ENCODE results near the gene PRSS38. TPM values are rescaled to one million over a fixed set of nuclear protein-coding genes. Genes with fewer than 3 reads are reported as not detected.

PRSS38 gene
- polyA plus RNA-seq, 1 donor (not counting 4 experiments of a cell fraction or from before 2014, with no cell fraction given): not detected

- H3K27me3 ChIP-seq (ENCODE audit: control insufficient read depth, extremely low read depth, insufficient read depth, low read length): no peaks in the 10 kb centered on the region
- peaks cover 19% of the 10 kb centered on the region for H3K4me1 ChIP-seq (ENCODE audit: control insufficient read depth, extremely low read depth, insufficient read depth, low read length)
- DNase-seq (ENCODE audit: low read depth, low spot score) (no peak), FAIRE-seq (no peak)
- no peak overlapping the region for H3K4me3 ChIP-seq (ENCODE audit: control insufficient read depth in 2 of 3, extremely low read depth in 1 of 3, insufficient read depth in 2 of 3, low read depth in 1 of 3, low read length in 3 of 3)
- H4K20me1 ChIP-seq (ENCODE audit: control insufficient read depth, extremely low read depth, insufficient read depth, low read length): no peaks in the 10 kb centered on the region
- H3K9me1 ChIP-seq (ENCODE audit: control insufficient read depth, extremely low read depth, insufficient read depth, low read length): no peaks in the 10 kb centered on the region
- no peaks in the 10 kb centered on the region for H3K9me3 ChIP-seq (ENCODE audit: control insufficient read depth, low read depth, low read length)
- TF ChIP-seq EZH2 (IDR thresholded peaks at IDR 0.05; ENCODE audit: low read length): no peak
- TF ChIP-seq, protein P1, sequence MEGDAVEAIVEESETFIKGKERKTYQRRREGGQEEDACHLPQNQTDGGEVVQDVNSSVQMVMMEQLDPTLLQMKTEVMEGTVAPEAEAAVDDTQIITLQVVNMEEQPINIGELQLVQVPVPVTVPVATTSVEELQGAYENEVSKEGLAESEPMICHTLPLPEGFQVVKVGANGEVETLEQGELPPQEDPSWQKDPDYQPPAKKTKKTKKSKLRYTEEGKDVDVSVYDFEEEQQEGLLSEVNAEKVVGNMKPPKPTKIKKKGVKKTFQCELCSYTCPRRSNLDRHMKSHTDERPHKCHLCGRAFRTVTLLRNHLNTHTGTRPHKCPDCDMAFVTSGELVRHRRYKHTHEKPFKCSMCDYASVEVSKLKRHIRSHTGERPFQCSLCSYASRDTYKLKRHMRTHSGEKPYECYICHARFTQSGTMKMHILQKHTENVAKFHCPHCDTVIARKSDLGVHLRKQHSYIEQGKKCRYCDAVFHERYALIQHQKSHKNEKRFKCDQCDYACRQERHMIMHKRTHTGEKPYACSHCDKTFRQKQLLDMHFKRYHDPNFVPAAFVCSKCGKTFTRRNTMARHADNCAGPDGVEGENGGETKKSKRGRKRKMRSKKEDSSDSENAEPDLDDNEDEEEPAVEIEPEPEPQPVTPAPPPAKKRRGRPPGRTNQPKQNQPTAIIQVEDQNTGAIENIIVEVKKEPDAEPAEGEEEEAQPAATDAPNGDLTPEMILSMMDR (optimal IDR thresholded peaks at IDR 0.05 in 1 of 3, IDR thresholded peaks at IDR 0.05 in 1 of 3, conservative IDR thresholded peaks at IDR 0.05 in 1 of 3; ENCODE audit: extremely low read depth in 1 of 3, insufficient read depth in 2 of 3, low read length in 3 of 3): no peak
- no peaks in the 10 kb centered on the region for H3K36me3 ChIP-seq (ENCODE audit: control insufficient read depth in 2 of 2, extremely low read depth in 1 of 2, insufficient read depth in 2 of 2, low read length in 2 of 2)
- H3K9ac ChIP-seq (ENCODE audit: control insufficient read depth, extremely low read depth, insufficient read depth, low read length): no peak overlapping the region
- no peak overlapping the region for H2AFZ ChIP-seq (ENCODE audit: control insufficient read depth, low read length)
- dilution Hi-C loops (cut with MboI; ENCODE audit: extremely low pct_ligation_motif_present, low sequenced_read_pairs): no loop called here
- H3K27ac ChIP-seq (ENCODE audit: control insufficient read depth, insufficient read depth, low read length): no peak overlapping the region
- no peaks in the 10 kb centered on the region for H3K79me2 ChIP-seq (ENCODE audit: control insufficient read depth, insufficient read depth, low read length)
- H3K4me2 ChIP-seq (ENCODE audit: control insufficient read depth, extremely low read depth, insufficient read depth, low read depth, low read length): no peak overlapping the region
Measured at GRCh38 chr1:227883641-227884301, 68.3 kb downstream of the PRSS38 start.

DNA sequence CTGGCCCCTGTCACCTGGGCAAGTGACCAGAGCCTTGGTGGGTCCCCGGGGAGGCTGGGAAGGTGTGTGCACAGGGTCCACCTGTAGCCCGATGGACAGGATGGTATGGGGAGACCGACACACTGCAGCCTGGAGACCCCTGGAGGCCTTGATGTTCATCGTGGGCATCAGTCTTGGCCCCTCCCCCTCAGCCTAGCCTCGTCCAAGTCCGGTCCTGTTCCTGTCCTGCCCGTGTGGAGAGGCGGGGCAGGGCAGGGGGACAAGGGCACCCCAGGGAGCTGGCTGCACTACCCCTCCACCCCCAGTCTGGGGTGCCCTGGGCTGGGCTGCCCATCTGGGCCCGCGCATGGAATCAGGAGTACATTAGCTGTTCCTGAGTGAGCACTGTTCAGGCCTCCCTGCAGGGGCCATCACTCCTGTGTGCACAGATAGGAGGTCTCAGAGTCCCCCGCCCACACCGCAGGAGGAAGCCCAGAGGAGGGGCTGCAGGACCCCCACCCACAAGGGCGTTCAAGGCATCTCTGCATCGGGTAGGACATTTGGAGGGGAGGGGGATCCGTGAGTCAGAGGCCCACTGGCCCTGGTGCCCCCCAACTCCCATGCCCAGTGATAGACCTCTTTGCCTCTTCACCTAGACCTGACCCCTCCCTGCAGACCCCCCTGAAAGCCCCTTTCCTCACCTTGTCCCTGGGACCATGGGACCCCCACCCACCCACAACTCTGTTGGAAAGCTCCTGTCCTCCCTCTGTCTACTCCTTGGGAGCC, 69.1 kb downstream of the PRSS38 start:
- H3K36me3 ChIP-seq (ENCODE audit: control insufficient read depth in 2 of 2, extremely low read depth in 1 of 2, insufficient read depth in 2 of 2, low read length in 2 of 2): no peaks in the 10 kb centered on the region
- H3K27ac ChIP-seq (ENCODE audit: control insufficient read depth, insufficient read depth, low read length): no peak overlapping the region
- H3K4me3 ChIP-seq (ENCODE audit: control insufficient read depth in 2 of 3, extremely low read depth in 1 of 3, insufficient read depth in 2 of 3, low read depth in 1 of 3, low read length in 3 of 3): no peak overlapping the region
- H3K9me1 ChIP-seq (ENCODE audit: control insufficient read depth, extremely low read depth, insufficient read depth, low read length): no peaks in the 10 kb centered on the region
- no peaks in the 10 kb centered on the region for H4K20me1 ChIP-seq (ENCODE audit: control insufficient read depth, extremely low read depth, insufficient read depth, low read length)
- H3K27me3 ChIP-seq (ENCODE audit: control insufficient read depth, extremely low read depth, insufficient read depth, low read length): no peaks in the 10 kb centered on the region
- H3K9ac ChIP-seq (ENCODE audit: control insufficient read depth, extremely low read depth, insufficient read depth, low read length): no peak overlapping the region
- H3K9me3 ChIP-seq (ENCODE audit: control insufficient read depth, low read depth, low read length): no peaks in the 10 kb centered on the region
- peaks cover 19% of the 10 kb centered on the region for H3K4me1 ChIP-seq (ENCODE audit: control insufficient read depth, extremely low read depth, insufficient read depth, low read length)
- TF ChIP-seq, protein P1 (optimal IDR thresholded peaks at IDR 0.05 in 1 of 3, IDR thresholded peaks at IDR 0.05 in 1 of 3, conservative IDR thresholded peaks at IDR 0.05 in 1 of 3; ENCODE audit: extremely low read depth in 1 of 3, insufficient read depth in 2 of 3, low read length in 3 of 3): no peak
- TF ChIP-seq EZH2 (IDR thresholded peaks at IDR 0.05; ENCODE audit: low read length): no peak
- dilution Hi-C loops (cut with MboI; ENCODE audit: extremely low pct_ligation_motif_present, low sequenced_read_pairs): no loop called here
- H2AFZ ChIP-seq (ENCODE audit: control insufficient read depth, low read length): no peak overlapping the region
- H3K79me2 ChIP-seq (ENCODE audit: control insufficient read depth, insufficient read depth, low read length): no peaks in the 10 kb centered on the region
- no peak for FAIRE-seq
- DNase-seq (ENCODE audit: low read depth, low spot score): no peak
- H3K4me2 ChIP-seq (ENCODE audit: control insufficient read depth, extremely low read depth, insufficient read depth, low read depth, low read length): no peak overlapping the region
